Measurements from ENCODE around the gene FGD3.

Gene FGD3

GRCh38 chr9:92954886-92955285 is 7.6 kb downstream of the FGD3 start:
- no peak for DNase-seq

GRCh38 chr9:92960561-92961290 is 13.4 kb downstream of the FGD3 start:
- DNase-seq: no peak

DNA sequence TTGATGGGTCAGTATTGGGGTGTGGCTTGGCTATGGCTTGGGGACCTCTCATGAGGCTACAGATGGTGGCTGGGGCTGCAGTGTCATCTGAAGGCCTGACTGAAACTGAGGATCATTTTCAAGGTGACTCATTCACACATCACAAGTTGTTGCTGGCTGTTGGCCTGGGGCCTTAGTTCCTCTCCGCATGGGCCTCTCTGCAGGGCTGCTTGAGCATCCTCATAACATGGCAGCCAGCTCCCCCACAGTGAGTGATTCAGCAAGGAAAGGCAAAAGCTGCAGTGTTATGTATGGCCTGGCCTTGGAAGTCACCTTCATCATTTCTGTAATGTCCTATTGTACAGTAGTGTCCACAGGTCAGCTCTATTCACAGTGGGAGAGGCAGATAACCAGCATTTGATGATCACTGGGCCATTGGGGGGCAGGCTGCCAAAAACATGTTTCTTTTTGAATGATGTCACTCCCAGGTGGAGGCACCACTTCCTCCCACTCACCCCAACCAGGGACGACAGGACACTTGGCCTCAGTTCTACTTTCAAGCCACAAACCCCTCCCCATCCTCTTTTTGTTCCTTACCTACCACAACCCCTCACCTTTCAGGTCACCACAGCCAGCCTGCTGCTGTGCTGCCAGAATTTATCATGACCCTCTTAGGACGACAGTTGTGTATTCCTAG is 14.4 kb downstream of the FGD3 start:
- DNase-seq: no peak

DNA sequence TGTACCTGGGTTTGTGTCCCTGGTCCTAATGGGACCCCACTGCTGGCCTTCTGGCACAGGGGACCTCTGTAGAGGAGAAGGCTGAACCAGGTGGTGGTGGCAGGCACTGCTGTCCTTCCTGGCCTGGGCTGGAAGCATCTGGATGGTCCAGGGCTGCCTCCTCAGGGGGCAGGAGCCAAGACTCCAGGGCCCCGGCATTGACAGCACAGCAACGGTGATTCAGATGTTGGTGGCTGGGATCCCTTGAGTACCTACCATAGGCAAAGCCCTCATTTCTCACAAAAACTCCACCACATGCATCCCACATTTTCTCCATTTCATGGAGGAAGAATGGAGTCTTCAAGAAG is 15.0 kb downstream of the FGD3 start:
- no peak for DNase-seq

GRCh38 chr9:92962846-92963245 is 15.5 kb downstream of the FGD3 start:
- no peak for DNase-seq

DNA sequence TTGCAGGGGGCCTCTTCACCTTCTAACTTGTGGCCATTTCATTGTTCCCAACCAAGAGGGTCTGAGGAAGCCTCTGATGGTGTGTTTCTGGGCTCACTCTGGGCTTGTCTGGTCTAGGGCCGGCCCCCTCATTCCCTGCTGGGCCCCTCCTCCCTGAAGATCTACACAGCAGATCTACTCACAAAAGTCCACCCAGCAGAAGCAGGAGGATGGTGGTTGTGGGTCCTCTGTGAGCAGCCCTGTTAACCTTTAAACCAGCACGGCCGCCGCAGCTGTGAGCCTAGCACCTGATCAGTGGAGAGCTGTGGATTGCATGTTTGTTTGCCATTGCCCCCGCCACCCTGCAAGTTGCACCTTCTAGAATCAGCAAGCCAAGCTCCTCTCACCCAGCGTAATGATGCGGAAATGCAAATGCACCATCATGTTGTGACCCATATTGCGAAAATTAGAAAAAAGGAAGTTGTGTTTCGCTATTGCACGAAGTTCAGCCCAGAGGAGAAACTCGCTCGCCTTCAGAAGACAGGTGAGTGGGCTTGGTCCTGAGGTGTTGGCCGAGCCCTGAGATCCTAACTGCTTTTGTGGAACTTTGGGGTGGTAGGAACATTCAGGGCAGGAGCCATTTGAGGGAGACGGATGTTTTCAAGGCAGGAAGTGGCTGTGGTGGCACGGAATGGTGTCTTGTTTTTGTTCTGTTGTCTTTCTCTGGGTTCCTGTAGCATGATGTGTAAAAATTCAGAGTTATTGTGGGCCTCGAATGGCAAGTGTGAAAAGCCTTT is 16.7 kb downstream of the FGD3 start:
- DNase-seq: no peak

GRCh38 chr9:92964607-92965060 is 17.3 kb downstream of the FGD3 start:
- no peak for DNase-seq

GRCh38 chr9:92965061-92965758 is 17.9 kb downstream of the FGD3 start:
- DNase-seq: no peak

- no peak for DNase-seq
These were observed 18.6 kb downstream of the FGD3 start for GRCh38 chr9:92965759-92966517.

- no peak for DNase-seq
These were observed 19.1 kb downstream of the FGD3 start for GRCh38 chr9:92966518-92966800.

GRCh38 chr9:92968081-92968480 is 20.8 kb downstream of the FGD3 start:
- no peak for DNase-seq

DNA sequence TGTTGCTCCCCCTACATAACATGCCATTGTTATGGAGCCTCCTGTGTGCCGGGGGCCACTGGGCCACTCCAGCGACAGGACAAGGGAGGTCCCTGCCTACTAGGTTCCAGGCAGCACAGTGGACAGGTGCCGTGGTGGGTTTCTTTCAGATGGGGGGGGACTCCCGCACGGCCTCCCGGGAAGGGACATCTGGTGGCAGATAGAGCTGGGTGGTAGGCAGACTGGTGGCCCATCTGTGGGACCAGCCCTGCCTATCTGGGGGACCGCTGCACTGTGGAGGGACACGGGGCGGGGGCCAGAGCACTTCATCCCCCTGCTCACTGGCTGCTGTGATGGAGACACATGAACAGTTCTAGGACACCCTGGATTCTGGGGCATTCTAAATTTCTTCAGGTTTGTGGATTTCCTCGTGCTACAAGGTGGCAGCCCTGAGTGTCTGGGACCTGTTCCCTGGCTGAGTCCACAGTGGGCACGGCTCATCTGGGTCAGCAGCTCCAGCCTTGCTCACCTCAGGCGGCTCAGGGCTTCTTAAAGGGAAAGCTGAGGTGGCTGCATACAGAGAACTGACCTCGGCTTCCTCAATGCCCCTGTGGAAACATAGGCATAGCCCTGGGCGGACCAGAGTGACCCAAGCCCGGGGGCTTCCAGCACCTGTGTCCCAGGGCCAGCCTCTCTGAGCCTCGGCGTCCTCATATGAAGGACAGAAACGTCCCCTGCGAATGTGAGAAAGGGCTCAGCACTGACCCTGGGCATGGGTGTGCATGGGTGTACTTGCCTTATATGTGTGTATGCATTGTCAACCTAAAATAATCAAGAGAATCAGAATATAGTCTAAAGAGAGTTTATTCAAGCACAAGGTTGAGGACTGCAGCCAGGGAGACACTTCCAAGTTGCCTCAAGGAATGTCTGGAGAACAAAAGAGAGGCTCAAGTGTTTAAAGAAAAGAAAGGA is 22.5 kb downstream of the FGD3 start:
- no peak for DNase-seq

GRCh38 chr9:92970467-92970923 is 23.2 kb downstream of the FGD3 start:
- no peak for DNase-seq

DNA sequence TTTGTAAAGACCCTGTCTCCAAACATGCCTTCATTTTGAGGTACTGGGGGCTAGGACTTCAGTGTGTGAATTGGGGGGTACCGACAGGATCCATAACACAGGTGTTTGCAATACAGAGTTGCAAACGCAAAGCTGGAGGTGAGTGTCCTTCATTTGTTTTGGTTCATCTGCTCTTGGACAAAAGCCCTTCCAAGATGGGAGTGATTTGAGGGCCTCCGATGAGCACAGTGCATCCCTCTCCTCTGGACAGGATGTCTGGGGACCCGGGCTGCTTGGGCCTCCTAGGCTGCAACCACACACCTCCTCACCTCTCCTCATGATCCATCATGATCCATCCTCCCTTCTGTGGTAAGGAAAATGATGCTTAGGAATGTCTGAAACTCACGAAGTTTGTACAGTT is 23.8 kb downstream of the FGD3 start:
- DNase-seq: no peak

GRCh38 chr9:92971776-92972175 is 24.5 kb downstream of the FGD3 start:
- DNase-seq: no peak

DNA sequence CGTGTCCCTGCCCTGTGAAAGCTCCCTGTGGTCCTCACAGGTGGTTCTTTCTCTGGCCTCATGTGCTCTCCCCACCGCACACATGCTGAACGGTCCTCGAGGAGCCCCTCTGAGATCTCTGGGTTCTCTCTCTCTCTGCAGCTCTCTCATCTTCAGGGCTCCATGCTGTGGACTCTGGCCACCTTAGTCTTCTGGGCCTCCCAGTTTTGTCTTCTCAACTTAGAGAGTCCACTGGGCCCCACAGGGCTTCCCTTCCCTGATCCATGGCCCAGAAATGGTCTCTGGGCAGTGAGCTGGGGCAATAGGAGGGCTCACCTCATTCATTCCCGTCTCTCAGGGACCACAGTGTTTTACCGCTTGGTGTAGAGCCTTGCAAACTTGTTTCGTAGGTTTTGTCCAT is 26.4 kb downstream of the FGD3 start:
- DNase-seq: no peak

DNA sequence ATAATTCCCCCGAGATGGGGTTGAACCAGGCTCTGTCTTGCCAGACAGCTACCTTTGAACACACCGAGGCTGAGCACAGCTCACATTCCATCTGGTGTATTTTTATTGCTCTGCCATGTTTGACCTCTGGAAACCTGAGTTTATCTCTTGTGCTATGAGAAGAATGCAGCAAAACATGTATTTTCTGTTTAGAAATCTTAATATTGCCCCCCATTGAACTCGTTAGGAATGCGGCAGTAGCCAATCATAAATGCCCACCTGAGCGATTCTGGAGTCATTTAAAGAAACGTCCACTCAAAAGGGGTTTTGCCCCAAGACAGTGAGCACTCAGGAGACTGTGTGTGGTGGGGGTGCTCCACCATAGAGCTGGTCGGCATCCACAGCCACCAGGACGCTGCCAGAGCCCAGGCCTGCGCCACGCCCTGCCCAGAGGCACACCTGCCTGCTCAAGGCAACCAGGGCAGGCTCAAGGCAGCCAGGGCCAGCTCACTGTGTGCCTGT is 26.9 kb downstream of the FGD3 start:
- DNase-seq: no peak

DNA sequence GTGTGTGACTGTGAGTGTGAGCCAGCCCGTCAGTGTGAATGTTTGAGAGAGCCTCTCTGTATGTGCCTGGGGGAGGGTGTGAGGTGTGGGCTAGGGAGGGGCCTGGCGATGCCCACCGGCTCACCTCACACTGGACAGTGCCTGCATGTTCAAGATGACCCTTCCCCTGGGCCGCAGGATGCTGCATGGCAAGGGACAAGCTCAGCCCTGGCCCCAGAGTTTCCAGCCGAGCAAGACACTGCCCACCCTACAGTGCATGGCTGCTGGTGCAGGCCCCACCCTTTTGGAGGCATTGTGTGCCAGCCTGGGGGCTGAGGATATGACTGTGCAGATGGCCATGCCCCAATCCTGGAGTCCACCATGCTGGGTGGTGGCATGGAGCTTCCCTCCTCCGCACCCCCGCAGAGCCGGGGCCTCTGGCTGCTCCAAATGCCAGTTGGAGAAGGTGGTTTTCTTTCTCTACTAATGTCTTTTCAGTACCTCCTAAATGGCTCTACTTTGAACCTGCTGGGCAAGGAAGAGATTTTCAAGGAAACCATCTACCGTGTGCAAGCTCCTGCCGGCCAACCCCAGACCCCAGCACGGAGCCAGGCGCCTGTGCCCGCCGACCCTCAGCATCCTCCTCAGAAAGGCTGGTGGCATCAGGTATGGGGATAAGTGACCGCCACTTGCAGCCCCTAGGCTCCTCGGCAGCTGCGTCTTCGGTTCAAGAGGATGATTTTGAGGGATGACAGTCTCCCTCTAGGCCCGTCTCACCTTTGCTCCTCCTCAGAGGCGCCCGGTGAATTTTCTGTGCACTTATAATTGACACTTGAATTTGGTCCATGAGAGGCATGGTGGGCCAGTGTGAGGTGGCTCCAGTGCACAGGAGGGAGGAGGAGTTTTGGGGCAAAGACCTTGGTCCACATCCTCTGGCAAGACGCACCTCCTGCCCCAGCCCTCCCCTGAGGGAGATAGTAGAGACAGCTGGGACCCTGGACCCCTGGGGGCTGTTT is 27.7 kb downstream of the FGD3 start:
- no peak for DNase-seq

GRCh38 chr9:92976431-92976830 is 29.1 kb downstream of the FGD3 start:
- no peak for DNase-seq

- no peak for DNase-seq
These were observed 30.0 kb downstream of the FGD3 start for GRCh38 chr9:92977279-92977678.

Data from NCI-H2029 (cell line).